ENCODE measurements around the gene PLEKHD1. TPM values are rescaled to one million over a fixed set of nuclear protein-coding genes. Genes with fewer than 3 reads are reported as not detected.

Gene PLEKHD1
- total and polyA plus RNA-seq, 2 of the 8 experiments (the other 6 are each of a cell fraction or from before 2014, with no cell fraction given), result 0.24 to 0.48 TPM

GRCh38 chr14:69527635-69528034, 43.1 kb downstream of the PLEKHD1 start (continued):
- TF ChIP-seq CHD7 (IDR thresholded peaks at IDR 0.05; ENCODE audit: insufficient replicate concordance, low read length), result no peak
- no peak for TF ChIP-seq FOSL1 (IDR thresholded peaks at IDR 0.05; ENCODE audit: insufficient read depth, low read depth, low read length)
- TF ChIP-seq POLR2AphosphoS5 (IDR thresholded peaks at IDR 0.05; ENCODE audit: low read depth, low read length), result no peak
- TF ChIP-seq JUN (IDR thresholded peaks at IDR 0.05; ENCODE audit: low read depth, low read length), result no peak
- no peak for TF ChIP-seq RFX5 (IDR thresholded peaks at IDR 0.05; ENCODE audit: borderline replicate concordance, low read depth, low read length)
- TF ChIP-seq SP4 (IDR thresholded peaks at IDR 0.05; ENCODE audit: low read length), result no peak
- no peak for TF ChIP-seq SAP30 (IDR thresholded peaks at IDR 0.05; ENCODE audit: insufficient read depth, insufficient replicate concordance, low read length)
- TF ChIP-seq SP1 (IDR thresholded peaks at IDR 0.05; ENCODE audit: low read depth, low read length), result no peak
- TF ChIP-seq ASH2L (IDR thresholded peaks at IDR 0.05; ENCODE audit: low read length), result no peak
- no peak for TF ChIP-seq RBBP5 (IDR thresholded peaks at IDR 0.05; ENCODE audit: borderline replicate concordance, low read depth, low read length)
- no peak for TF ChIP-seq CBX8 (IDR thresholded peaks at IDR 0.05; ENCODE audit: borderline replicate concordance, low read depth, low read length)
